SK-N-MC (cell line): Measurements from ENCODE around the gene SSH3.

Experiments
- EZH2 ChIP-seq: fragments of 200-600 bp; sonication (generic); IDR thresholded peaks from one replicate; pipeline ENCODE4 v1.6.1; 2017; ENCODE audit warnings: antibody characterized with exemption
- POLR2AphosphoS5 ChIP-seq: IDR thresholded peaks from 2 replicates; pipeline ENCODE4 v1.6.1; 2012; ENCODE audit warnings: mild to moderate bottlenecking, low read depth, low read length, borderline replicate concordance

DNA sequence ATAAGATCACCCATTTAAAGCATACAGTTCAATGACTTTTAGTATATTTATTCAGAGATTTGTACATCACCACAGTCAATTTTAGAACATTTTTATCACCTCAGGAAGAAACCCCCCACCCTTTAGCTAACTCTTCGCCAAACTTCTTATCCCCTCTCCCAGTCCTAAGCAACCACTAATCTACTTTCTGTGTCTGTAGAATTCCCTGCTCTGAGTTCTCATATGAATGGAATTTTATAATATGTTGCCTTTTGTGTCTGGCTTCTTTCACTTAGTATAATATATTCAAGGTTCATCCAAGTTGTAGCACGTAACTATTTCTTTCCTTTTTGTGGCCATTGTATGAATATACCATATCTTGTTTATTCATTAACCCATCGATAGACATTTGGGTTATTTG is 10.7 kb upstream of the SSH3 start:
- no peak for TF ChIP-seq EZH2
- TF ChIP-seq POLR2AphosphoS5 = no peak
